ENCODE measurements around the gene TTC28. TPM values are rescaled to one million over a fixed set of nuclear protein-coding genes. Genes with fewer than 3 reads are reported as not detected.

The TTC28 gene
- polyA plus RNA-seq, 1 donor from 2014 or later, result 14.8 TPM

- no peak overlapping the region for H2AFZ ChIP-seq (ENCODE audit: low read depth, low read length)
- no peak overlapping the region for H3K4me2 ChIP-seq (ENCODE audit: low read length)
- no peak overlapping the region for H3K27ac ChIP-seq (ENCODE audit: low read length)
- H3F3A ChIP-seq (ENCODE audit: insufficient read depth, low read length, poor library complexity, severe bottlenecking), result peaks cover 4% of the 10 kb centered on the region
- no peak overlapping the region for H3K9ac ChIP-seq (ENCODE audit: low read length)
- H3K27me3 ChIP-seq (ENCODE audit: insufficient read depth, low read depth, low read length), result no peaks in the 10 kb centered on the region
- H3K36me3 ChIP-seq (ENCODE audit: insufficient read depth, low read length), result no peaks in the 10 kb centered on the region
- H3K4me3 ChIP-seq (ENCODE audit: low read length), result no peak overlapping the region
- no peaks in the 10 kb centered on the region for H3K9me3 ChIP-seq (ENCODE audit: low read length)
- no peaks in the 10 kb centered on the region for H4K20me1 ChIP-seq (ENCODE audit: insufficient read depth)
- TF ChIP-seq POLR2AphosphoS5 (IDR thresholded peaks at IDR 0.05) (no peak), TAF1 (IDR thresholded peaks at IDR 0.05; ENCODE audit: low read depth) (no peak), CTCF (IDR thresholded peaks at IDR 0.05; ENCODE audit: poor library complexity, severe bottlenecking) (no peak), RAD21 (conservative IDR thresholded peaks at IDR 0.05) (no peak), EZH2 (IDR thresholded peaks at IDR 0.05; ENCODE audit: borderline replicate concordance, insufficient read depth, low read length, poor library complexity, severe bottlenecking) (no peak), REST (IDR thresholded peaks at IDR 0.05; ENCODE audit: borderline replicate concordance) (no peak), EP300 (conservative IDR thresholded peaks at IDR 0.05; ENCODE audit: poor library complexity, severe bottlenecking) (no peak), MXI1 (conservative IDR thresholded peaks at IDR 0.05; ENCODE audit: poor library complexity, severe bottlenecking) (no peak)
- H3K9me2 ChIP-seq (ENCODE audit: insufficient read depth, low read length), result no peaks in the 10 kb centered on the region
- H3K79me2 ChIP-seq (replicated peaks; ENCODE audit: insufficient read depth, low read length), result peaks cover 15% of the 10 kb centered on the region
Measured at GRCh38 chr22:28477556-28477955, 202.1 kb downstream of the TTC28 start.

GRCh38 chr22:28474330-28474729, 205.3 kb downstream of the TTC28 start:
- Histone ChIP-seq H3K9ac (ENCODE audit: low read length) (no peak overlapping the region), H3K9me3 (ENCODE audit: low read length) (no peaks in the 10 kb centered on the region), H3K79me2 (replicated peaks; ENCODE audit: insufficient read depth, low read length) (peaks cover 18% of the 10 kb centered on the region), H3K4me3 (ENCODE audit: low read length) (no peak overlapping the region), H3K27me3 (ENCODE audit: insufficient read depth, low read depth, low read length) (no peaks in the 10 kb centered on the region), H4K20me1 (ENCODE audit: insufficient read depth) (no peaks in the 10 kb centered on the region), H3K4me2 (ENCODE audit: low read length) (no peak overlapping the region), H3F3A (ENCODE audit: insufficient read depth, low read length, poor library complexity, severe bottlenecking) (peaks cover 4% of the 10 kb centered on the region), H3K36me3 (ENCODE audit: insufficient read depth, low read length) (no peaks in the 10 kb centered on the region), H2AFZ (ENCODE audit: low read depth, low read length) (no peak overlapping the region), H3K27ac (ENCODE audit: low read length) (no peak overlapping the region), H3K9me2 (ENCODE audit: insufficient read depth, low read length) (no peaks in the 10 kb centered on the region)
- TF ChIP-seq TAF1 (IDR thresholded peaks at IDR 0.05; ENCODE audit: low read depth), result no peak
- no peak for TF ChIP-seq SMC3 (conservative IDR thresholded peaks at IDR 0.05; ENCODE audit: poor library complexity)
- TF ChIP-seq EP300 (conservative IDR thresholded peaks at IDR 0.05; ENCODE audit: poor library complexity, severe bottlenecking), result no peak
- no peak for TF ChIP-seq CTCF (IDR thresholded peaks at IDR 0.05; ENCODE audit: poor library complexity, severe bottlenecking)
- TF ChIP-seq POLR2AphosphoS5 (IDR thresholded peaks at IDR 0.05), result no peak
- no peak for TF ChIP-seq MXI1 (conservative IDR thresholded peaks at IDR 0.05; ENCODE audit: poor library complexity, severe bottlenecking)
- no peak for TF ChIP-seq RAD21 (conservative IDR thresholded peaks at IDR 0.05)

Data from neural cell (in vitro differentiated cells).